HepG2 (cell line): ENCODE results near the gene SEC14L2. TPM values are rescaled to one million over a fixed set of nuclear protein-coding genes. Genes with fewer than 3 reads are reported as not detected.

ENCODE experiments used
- ADNP ChIP-seq: sonication (generic); formaldehyde crosslinking; IDR thresholded peaks from 2 replicates; pipeline ENCODE4 v1.4.0; 2020; ENCODE audit warnings: missing genetic modification reagents
- AGO2 ChIP-seq: fragments of 200-400 bp; formaldehyde crosslinking; optimal IDR thresholded peaks from 2 replicates; pipeline ENCODE3; 2017; ENCODE audit warnings: mild to moderate bottlenecking, low read depth, low read length, moderate library complexity
- DMAP1 ChIP-seq: IDR thresholded peaks from 2 replicates; pipeline ENCODE4 v1.6.1; 2016
- GATAD1 ChIP-seq: IDR thresholded peaks from 2 replicates; pipeline ENCODE4 v1.6.1; 2016; ENCODE audit warnings: missing genetic modification reagents, missing compliant biosample characterization
- KLF16 ChIP-seq, 2 experiments: sonication (generic) in 1 of 2; formaldehyde crosslinking in 1 of 2; IDR thresholded peaks; 2 replicates each; pipeline versions ENCODE4 v1.6.1 to v1.8.0; 2016 to 2023; ENCODE audit warnings: missing genetic modification reagents in 2 of 2, missing compliant biosample characterization in 1 of 2
- KLF9 ChIP-seq: IDR thresholded peaks from 2 replicates; pipeline ENCODE4 v1.6.1; 2016; ENCODE audit warnings: low read depth
- MTERF4 ChIP-seq: sonication (generic); formaldehyde crosslinking; IDR thresholded peaks from 2 replicates; pipeline ENCODE4 v1.8.0; 2023; ENCODE audit warnings: mild to moderate bottlenecking, missing genetic modification reagents
- MYNN ChIP-seq: sonication (generic); formaldehyde crosslinking; IDR thresholded peaks from 2 replicates; pipeline ENCODE4 v1.4.0; 2020; ENCODE audit warnings: mild to moderate bottlenecking, low read depth, missing genetic modification reagents
- RBM39 ChIP-seq: fragments of 200-400 bp; formaldehyde crosslinking; IDR thresholded peaks from one replicate; pipeline ENCODE4 v1.6.1; 2018; ENCODE audit warnings: antibody characterized with exemption, mild to moderate bottlenecking, low read depth, low read length; ENCODE audit not compliant: poor library complexity, severe bottlenecking
- ZBTB44 ChIP-seq: sonication (generic); formaldehyde crosslinking; IDR thresholded peaks from 2 replicates; pipeline ENCODE4 v1.4.0; 2020; ENCODE audit warnings: missing genetic modification reagents
- ZFP36 ChIP-seq: fragments of 150-350 bp; IDR thresholded peaks from 2 replicates; pipeline ENCODE4 v1.6.1; 2018; ENCODE audit warnings: borderline replicate concordance, low read length, low read depth; ENCODE audit not compliant: partially characterized antibody
- ZHX2 ChIP-seq, 2 experiments: sonication (generic) in 1 of 2; formaldehyde crosslinking in 1 of 2; IDR thresholded peaks; 2 replicates each; pipeline versions ENCODE4 v1.6.1 to v1.9.0; 2014 to 2022; ENCODE audit warnings: antibody characterized with exemption in 1 of 2, borderline replicate concordance in 1 of 2, inconsistent platforms in 1 of 2, low read depth in 1 of 2, missing genetic modification reagents in 1 of 2
- ZNF20 ChIP-seq: sonication (generic); formaldehyde crosslinking; IDR thresholded peaks from 2 replicates; pipeline ENCODE4 v1.4.0; 2020; ENCODE audit warnings: mild to moderate bottlenecking, moderate library complexity, missing genetic modification reagents
- ZNF225 ChIP-seq: sonication (generic); formaldehyde crosslinking; IDR thresholded peaks from 2 replicates; pipeline ENCODE4 v1.4.0; 2020; ENCODE audit warnings: mild to moderate bottlenecking, missing genetic modification reagents
- ZNF430 ChIP-seq: sonication (generic); formaldehyde crosslinking; IDR thresholded peaks from 2 replicates; pipeline ENCODE4 v1.9.0; 2021; ENCODE audit warnings: mild to moderate bottlenecking, missing genetic modification reagents
- ZNF510 ChIP-seq: sonication (generic); formaldehyde crosslinking; IDR thresholded peaks from 2 replicates; pipeline ENCODE4 v1.4.0; 2020; ENCODE audit warnings: low read depth, mild to moderate bottlenecking, missing genetic modification reagents
- ZNF704 ChIP-seq: sonication (generic); formaldehyde crosslinking; IDR thresholded peaks from 2 replicates; pipeline ENCODE4 v1.8.1; 2023; ENCODE audit warnings: mild to moderate bottlenecking, inconsistent platforms, moderate library complexity, missing genetic modification reagents, borderline replicate concordance
- ZNF772 ChIP-seq: sonication (generic); formaldehyde crosslinking; IDR thresholded peaks from 2 replicates; pipeline ENCODE4 v1.5.0; 2020; ENCODE audit warnings: mild to moderate bottlenecking, missing genetic modification reagents
- polyA plus RNA-seq, 8 experiments: library from polyadenylated mRNA; depleted of rRNA in 3 of 8; stranded (reverse) in 7 of 8; unstranded in 1 of 8; fragments of >200 nt; fragmentation: Illumina TruSeq in 4 of 8; extraction: Trizol in 4 of 8; gene quantifications; 2 replicates each; pipeline versions ENCODE4 v1.2.1 to v1.2.3, GENCODE V29; 2011 to 2016; ENCODE audit warnings: low read depth in 4 of 8, missing spikeins in 1 of 8, mixed read lengths in 1 of 8; ENCODE audit not compliant: insufficient read depth in 1 of 8
- total RNA-seq, 5 experiments: library from RNA; depleted of rRNA; stranded (reverse); fragments of >200 nt; fragmentation: Illumina TruSeq; extraction: Trizol; gene quantifications; 2 replicates each; pipeline ENCODE4 v1.2.3, GENCODE V29; 2016; ENCODE audit warnings: low read depth in 1 of 5

SEC14L2 gene
- total and polyA plus RNA-seq, 2 of the 13 experiments (the other 11 are each of a cell fraction or from before 2014, with no cell fraction given): 4.1 to 5.1 TPM

- TF ChIP-seq ZNF772 (CRISPR knock-in tag): peak; percentile 41; the same call in 1 of the 2 replicates
- no peak for TF ChIP-seq ADNP (CRISPR knock-in tag)
- no peak for TF ChIP-seq ZNF20 (CRISPR knock-in tag)
- TF ChIP-seq ZNF510 (CRISPR knock-in tag): no peak
- TF ChIP-seq ZNF225 (CRISPR knock-in tag): peak; percentile 72; the same call in 1 of the 2 replicates
- TF ChIP-seq DMAP1 (CRISPR knock-in tag): peak; percentile 78; the same call in 1 of the 2 replicates
- TF ChIP-seq GATAD1: 0 out of 2 replicates have a peak, but pooled peaks have one; percentile 26
- TF ChIP-seq ZFP36: no peak
- TF ChIP-seq MYNN: no peak
- TF ChIP-seq MTERF4 (CRISPR knock-in tag): 0 out of 2 replicates have a peak, but pooled peaks have one; percentile 38
- 0 out of 2 replicates have a peak, but pooled peaks have one; percentile 44 for TF ChIP-seq ZNF430
- peak; percentile 55 for TF ChIP-seq RBM39
- TF ChIP-seq ZBTB44 (CRISPR knock-in tag): 0 out of 2 replicates have a peak, but pooled peaks have one; percentile 23
- TF ChIP-seq ZHX2 (IDR thresholded peaks at IDR 0.05; ENCODE audit: low read depth): 0 out of 2 replicates have a peak, but pooled peaks have one; percentile 15
- TF ChIP-seq ZHX2 (CRISPR knock-in tag; IDR thresholded peaks at IDR 0.05; ENCODE audit: borderline replicate concordance): no peak
- TF ChIP-seq ZNF704 (CRISPR knock-in tag): no peak
- peak in 1 of 2 experiments; percentile 52; a peak in 1 of 4 replicates for TF ChIP-seq KLF16 (CRISPR knock-in tag; IDR thresholded peaks at IDR 0.05)
- TF ChIP-seq KLF9 (CRISPR knock-in tag): 0 out of 2 replicates have a peak, but pooled peaks have one; percentile 25
- TF ChIP-seq AGO2: no peak
Observed at GRCh38 chr22:30425616-30426387, 29.0 kb downstream of the SEC14L2 start, which contains the start of gene MTFP1 (continued).
